Astrocyte (in vitro differentiated cells and primary cell): ENCODE data around the gene ARID5B. TPM values are rescaled to one million over a fixed set of nuclear protein-coding genes. Genes with fewer than 3 reads are reported as not detected.

Source experiments
- DNase-seq: peaks from one replicate; pipeline ENCODE4 v3.0.0-alpha.2; 2010; ENCODE audit warnings: low read depth
- FAIRE-seq: peaks from 2 replicates; lab custom pipeline; 2011; peaks lifted over from hg19 to GRCh38; lab: Jason Lieb, UNC
- H2AFZ ChIP-seq: 2 replicates; pipeline ENCODE4 v1.6.0; 2012; ENCODE audit warnings: low read depth, low read length, inconsistent platforms
- H3K27ac ChIP-seq: 2 replicates; pipeline ENCODE4 v1.5.1; 2011; ENCODE audit warnings: low read depth, low read length, inconsistent platforms
- H3K27me3 ChIP-seq: 2 replicates; pipeline ENCODE4 v1.6.0; 2011; ENCODE audit warnings: low read length, inconsistent platforms; ENCODE audit not compliant: insufficient read depth
- H3K36me3 ChIP-seq: 2 replicates; pipeline ENCODE4 v1.5.1; 2011; ENCODE audit warnings: low read length, inconsistent platforms; ENCODE audit not compliant: insufficient read depth
- H3K4me1 ChIP-seq: 2 replicates; pipeline ENCODE4 v1.5.1; 2011; ENCODE audit warnings: low read length, inconsistent platforms; ENCODE audit not compliant: insufficient read depth
- H3K4me2 ChIP-seq: 2 replicates; pipeline ENCODE4 v1.6.0; 2012; ENCODE audit warnings: low read length, inconsistent platforms
- H3K4me3 ChIP-seq: 2 replicates; pipeline ENCODE4 v1.5.1; 2011; ENCODE audit warnings: low read depth, mild to moderate bottlenecking, low read length, inconsistent platforms; ENCODE audit not compliant: insufficient read depth
- H3K79me2 ChIP-seq: 2 replicates; pipeline ENCODE4 v1.6.0; 2012; ENCODE audit warnings: mild to moderate bottlenecking, low read length, inconsistent platforms; ENCODE audit not compliant: insufficient read depth
- H3K9ac ChIP-seq: 2 replicates; pipeline ENCODE4 v1.6.0; 2012; ENCODE audit warnings: mild to moderate bottlenecking, low read length, inconsistent platforms
- H3K9me3 ChIP-seq: 2 replicates; pipeline ENCODE4 v1.5.1; 2012; ENCODE audit warnings: low read depth, mild to moderate bottlenecking, low read length, inconsistent platforms; ENCODE audit not compliant: insufficient read depth
- H4K20me1 ChIP-seq: 2 replicates; pipeline ENCODE4 v1.6.0; 2012; ENCODE audit warnings: low read length, inconsistent platforms; ENCODE audit not compliant: insufficient read depth
- H3K27ac Mint-ChIP-seq: one replicate; pipeline ENCODE4 v1.8.0; 2021; ENCODE audit warnings: mild to moderate bottlenecking, mixed read lengths; ENCODE audit not compliant: unreplicated experiment
- H3K27me3 Mint-ChIP-seq: one replicate; pipeline ENCODE4 v1.8.0; 2021; ENCODE audit warnings: low read depth, mixed read lengths; ENCODE audit not compliant: unreplicated experiment
- H3K36me3 Mint-ChIP-seq: one replicate; pipeline ENCODE4 v1.8.0; 2021; ENCODE audit warnings: low read depth, mixed read lengths; ENCODE audit not compliant: unreplicated experiment
- H3K4me1 Mint-ChIP-seq: one replicate; pipeline ENCODE4 v1.8.0; 2021; ENCODE audit warnings: low read depth, mixed read lengths; ENCODE audit not compliant: unreplicated experiment
- H3K4me3 Mint-ChIP-seq: one replicate; pipeline ENCODE4 v1.8.0; 2021; ENCODE audit warnings: mild to moderate bottlenecking, moderate library complexity, mixed read lengths; ENCODE audit not compliant: unreplicated experiment
- H3K9me3 Mint-ChIP-seq: one replicate; pipeline ENCODE4 v1.8.0; 2021; ENCODE audit warnings: mild to moderate bottlenecking, mixed read lengths; ENCODE audit not compliant: unreplicated experiment
- CTCF ChIP-seq: IDR thresholded peaks from 2 replicates; pipeline ENCODE4 v1.5.1; 2011; ENCODE audit warnings: low read depth, mild to moderate bottlenecking, inconsistent platforms, low read length, moderate library complexity; ENCODE audit not compliant: insufficient read depth
- EZH2 ChIP-seq: IDR thresholded peaks from 2 replicates; pipeline ENCODE4 v1.6.1; 2012; ENCODE audit warnings: mild to moderate bottlenecking, low read length, inconsistent platforms; ENCODE audit not compliant: insufficient read depth
- total RNA-seq: library from RNA; stranded (reverse); gene quantifications from 2 replicates; pipeline ENCODE4 v1.2.1, GENCODE V29; 2021

Gene ARID5B
- total RNA-seq, 1 donor from 2014 or later: 66.0 TPM

- H3K27me3 Mint-ChIP-seq: no peaks in the 10 kb centered on the region
- Histone ChIP-seq H4K20me1 (no peaks in the 10 kb centered on the region), H3K9ac (no peak overlapping the region), H3K79me2 (no peaks in the 10 kb centered on the region), H3K4me3 (no peak overlapping the region), H3K4me2 (no peak overlapping the region), H3K27ac (no peak overlapping the region), H2AFZ (no peak overlapping the region), H3K9me3 (no peaks in the 10 kb centered on the region), H3K27me3 (no peaks in the 10 kb centered on the region), H3K36me3 (no peaks in the 10 kb centered on the region), H3K4me1 (peaks cover 29% of the 10 kb centered on the region)
- no peak for TF ChIP-seq CTCF
- TF ChIP-seq EZH2: no peak
- H3K4me3 Mint-ChIP-seq: no peak overlapping the region
- DNase-seq: no peak
- FAIRE-seq: peak; percentile 20
- H3K9me3 Mint-ChIP-seq: no peaks in the 10 kb centered on the region
- peaks cover 28% of the 10 kb centered on the region for H3K4me1 Mint-ChIP-seq
- H3K36me3 Mint-ChIP-seq: no peaks in the 10 kb centered on the region
- H3K27ac Mint-ChIP-seq: no peak overlapping the region
Measured at GRCh38 chr10:61894133-61894532, 7.4 kb upstream of the ARID5B start.

GRCh38 chr10:61895898-61896600, 5.5 kb upstream of the ARID5B start:
- DNase-seq: no peak
- Mint-ChIP-seq H3K36me3 (no peaks in the 10 kb centered on the region), H3K4me3 (no peak overlapping the region), H3K9me3 (no peaks in the 10 kb centered on the region), H3K27me3 (no peaks in the 10 kb centered on the region), H3K27ac (no peak overlapping the region), H3K4me1 (peaks cover 31% of the 10 kb centered on the region)
- no peaks in the 10 kb centered on the region for H3K27me3 ChIP-seq
- TF ChIP-seq EZH2: no peak
- no peak for TF ChIP-seq CTCF
- no peaks in the 10 kb centered on the region for H3K9me3 ChIP-seq
- no peaks in the 10 kb centered on the region for H3K36me3 ChIP-seq
- no peak for FAIRE-seq
- no peak overlapping the region for H3K27ac ChIP-seq
- no peaks in the 10 kb centered on the region for H3K79me2 ChIP-seq
- no peak overlapping the region for H2AFZ ChIP-seq
- no peaks in the 10 kb centered on the region for H4K20me1 ChIP-seq
- no peak overlapping the region for H3K9ac ChIP-seq
- H3K4me1 ChIP-seq: peaks cover 37% of the 10 kb centered on the region
- H3K4me3 ChIP-seq: no peak overlapping the region
- H3K4me2 ChIP-seq: no peak overlapping the region

GRCh38 chr10:61896854-61897661, 4.4 kb upstream of the ARID5B start:
- FAIRE-seq (no peak), DNase-seq (peak; percentile 47)
- H3K4me1 ChIP-seq: peaks cover 34% of the 10 kb centered on the region
- H3K4me3 ChIP-seq: peak overlapping the region; percentile 40
- Mint-ChIP-seq H3K36me3 (no peaks in the 10 kb centered on the region), H3K4me3 (peak overlapping the region; percentile 73), H3K27me3 (no peaks in the 10 kb centered on the region), H3K4me1 (peaks cover 29% of the 10 kb centered on the region), H3K27ac (peak overlapping the region; percentile 88), H3K9me3 (no peaks in the 10 kb centered on the region)
- peaks cover 4% of the 10 kb centered on the region for H3K79me2 ChIP-seq
- TF ChIP-seq CTCF (peak; percentile 57), EZH2 (no peak)
- peak overlapping the region; percentile 98 for H3K4me2 ChIP-seq
- no peaks in the 10 kb centered on the region for H3K36me3 ChIP-seq
- peak overlapping the region; percentile 30 for H3K27ac ChIP-seq
- no peaks in the 10 kb centered on the region for H4K20me1 ChIP-seq
- H3K9ac ChIP-seq: peak overlapping the region; percentile 70
- no peaks in the 10 kb centered on the region for H3K27me3 ChIP-seq
- H2AFZ ChIP-seq: peak overlapping the region; percentile 78
- no peaks in the 10 kb centered on the region for H3K9me3 ChIP-seq
